ENCODE results near the gene LPP. TPM values are rescaled to one million over a fixed set of nuclear protein-coding genes. Genes with fewer than 3 reads are reported as not detected.

The LPP gene
- polyA plus RNA-seq, 3 donors, result 14.1 to 23.2 (median 15.3) TPM

- DNase-seq, result peak; percentile 23 to 84 (median 24)
- H4K20me1 ChIP-seq (ENCODE audit: insufficient read depth, low read length), result no peaks in the 10 kb centered on the region
- intact Hi-C loops (cut with micrococcal nuclease), result no loop called here
- H3K79me2 ChIP-seq (ENCODE audit: insufficient read depth, low read length), result no peaks in the 10 kb centered on the region
- Mint-ChIP-seq H3K36me3 (peaks cover 12 to 17% of the 10 kb centered on the region in 2 donors), H3K9me3 (peaks cover 0 to 2% (median 0%) of the 10 kb centered on the region in 7 donors), H3K27me3 (ENCODE audit: low read depth in 3 of 3) (no peaks in the 10 kb centered on the region), H3K4me3 (no peak overlapping the region), H3K27ac (peak overlapping the region in 2 of 7 donors; percentile 43 to 52), H3K4me1 (peaks cover 12% of the 10 kb centered on the region)
- H3K9ac ChIP-seq (ENCODE audit: insufficient read depth, low read length, poor library complexity, severe bottlenecking), result no peak overlapping the region
- TF ChIP-seq, protein P1, sequence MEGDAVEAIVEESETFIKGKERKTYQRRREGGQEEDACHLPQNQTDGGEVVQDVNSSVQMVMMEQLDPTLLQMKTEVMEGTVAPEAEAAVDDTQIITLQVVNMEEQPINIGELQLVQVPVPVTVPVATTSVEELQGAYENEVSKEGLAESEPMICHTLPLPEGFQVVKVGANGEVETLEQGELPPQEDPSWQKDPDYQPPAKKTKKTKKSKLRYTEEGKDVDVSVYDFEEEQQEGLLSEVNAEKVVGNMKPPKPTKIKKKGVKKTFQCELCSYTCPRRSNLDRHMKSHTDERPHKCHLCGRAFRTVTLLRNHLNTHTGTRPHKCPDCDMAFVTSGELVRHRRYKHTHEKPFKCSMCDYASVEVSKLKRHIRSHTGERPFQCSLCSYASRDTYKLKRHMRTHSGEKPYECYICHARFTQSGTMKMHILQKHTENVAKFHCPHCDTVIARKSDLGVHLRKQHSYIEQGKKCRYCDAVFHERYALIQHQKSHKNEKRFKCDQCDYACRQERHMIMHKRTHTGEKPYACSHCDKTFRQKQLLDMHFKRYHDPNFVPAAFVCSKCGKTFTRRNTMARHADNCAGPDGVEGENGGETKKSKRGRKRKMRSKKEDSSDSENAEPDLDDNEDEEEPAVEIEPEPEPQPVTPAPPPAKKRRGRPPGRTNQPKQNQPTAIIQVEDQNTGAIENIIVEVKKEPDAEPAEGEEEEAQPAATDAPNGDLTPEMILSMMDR (IDR thresholded peaks at IDR 0.05), result no peak
- no peak overlapping the region for H3K27ac ChIP-seq (ENCODE audit: low read depth in 1 of 2, low read length in 2 of 2)
- WGBS (ENCODE audit: insufficient coverage), result 92% methylated on average over 1 of the region's 3 CpGs
- no peak overlapping the region for H2AFZ ChIP-seq (ENCODE audit: insufficient read depth, low read depth, low read length, poor library complexity, severe bottlenecking)
- H3K4me1 ChIP-seq (ENCODE audit: control insufficient read depth in 1 of 2, insufficient read depth in 2 of 2, low read length in 2 of 2), result peaks cover 0 to 4% of the 10 kb centered on the region in 2 donors
- no peak overlapping the region for H3K4me3 ChIP-seq (replicated peaks in 1 of 3; ENCODE audit: low read depth in 2 of 3, low read length in 3 of 3)
- H3K4me2 ChIP-seq (replicated peaks; ENCODE audit: extremely low read depth, low read length, poor library complexity, severe bottlenecking), result no peak overlapping the region
- no peaks in the 10 kb centered on the region for H3K27me3 ChIP-seq (ENCODE audit: control insufficient read depth in 2 of 2, insufficient read depth in 2 of 2, low read length in 2 of 2)
- H3K36me3 ChIP-seq (replicated peaks in 1 of 2; ENCODE audit: control insufficient read depth in 1 of 2, insufficient read depth in 2 of 2, low read length in 2 of 2), result no peaks in the 10 kb centered on the region
- H3K9me3 ChIP-seq (replicated peaks in 1 of 2; ENCODE audit: control insufficient read depth in 1 of 2, insufficient read depth in 1 of 2, low read length in 2 of 2), result no peaks in the 10 kb centered on the region
Observed at GRCh38 chr3:188468662-188469061, 314.7 kb downstream of the LPP start.

GRCh38 chr3:188469228-188469885 lies 315.4 kb downstream of the LPP start:
- peaks cover 0 to 4% of the 10 kb centered on the region in 2 donors for H3K4me1 ChIP-seq (ENCODE audit: control insufficient read depth in 1 of 2, insufficient read depth in 2 of 2, low read length in 2 of 2)
- peaks cover 0 to 2% (median 0%) of the 10 kb centered on the region in 7 donors for H3K9me3 Mint-ChIP-seq
- H3K4me3 ChIP-seq (replicated peaks in 1 of 3; ENCODE audit: low read depth in 2 of 3, low read length in 3 of 3), result no peak overlapping the region
- peaks cover 12% of the 10 kb centered on the region for H3K4me1 Mint-ChIP-seq
- H3K27me3 ChIP-seq (ENCODE audit: control insufficient read depth in 2 of 2, insufficient read depth in 2 of 2, low read length in 2 of 2), result no peaks in the 10 kb centered on the region
- H3K36me3 ChIP-seq (replicated peaks in 1 of 2; ENCODE audit: control insufficient read depth in 1 of 2, insufficient read depth in 2 of 2, low read length in 2 of 2), result no peaks in the 10 kb centered on the region
- H3K9me3 ChIP-seq (replicated peaks in 1 of 2; ENCODE audit: control insufficient read depth in 1 of 2, insufficient read depth in 1 of 2, low read length in 2 of 2), result no peaks in the 10 kb centered on the region
- H3K79me2 ChIP-seq (ENCODE audit: insufficient read depth, low read length), result no peaks in the 10 kb centered on the region
- no peak overlapping the region for H3K27ac ChIP-seq (ENCODE audit: low read depth in 1 of 2, low read length in 2 of 2)
- intact Hi-C loops (cut with micrococcal nuclease), result no loop called here
- no peak overlapping the region for H3K4me2 ChIP-seq (replicated peaks; ENCODE audit: extremely low read depth, low read length, poor library complexity, severe bottlenecking)
- no peaks in the 10 kb centered on the region for H3K27me3 Mint-ChIP-seq (ENCODE audit: low read depth in 3 of 3)
- no peak overlapping the region for H3K27ac Mint-ChIP-seq
- H4K20me1 ChIP-seq (ENCODE audit: insufficient read depth, low read length), result no peaks in the 10 kb centered on the region
- TF ChIP-seq, protein P1 (IDR thresholded peaks at IDR 0.05), result no peak
- DNase-seq, result no peak
- H3K36me3 Mint-ChIP-seq, result peaks cover 12 to 17% of the 10 kb centered on the region in 2 donors
- no peak overlapping the region for H2AFZ ChIP-seq (ENCODE audit: insufficient read depth, low read depth, low read length, poor library complexity, severe bottlenecking)
- no peak overlapping the region for H3K9ac ChIP-seq (ENCODE audit: insufficient read depth, low read length, poor library complexity, severe bottlenecking)
- 100% methylated on average over 1 of the region's 10 CpGs for WGBS (ENCODE audit: insufficient coverage)
- no peak overlapping the region for H3K4me3 Mint-ChIP-seq

Measured in CD14-positive monocyte (primary cell).